ENCODE results near the gene FAM124A. TPM values are rescaled to one million over a fixed set of nuclear protein-coding genes. Genes with fewer than 3 reads are reported as not detected.

The FAM124A gene
- total RNA-seq, 2 experiments from 2014 or later: not detected

- ATAC-seq: peak; percentile 3
Observed at GRCh38 chr13:51222686-51223559, 725 bp downstream of the FAM124A start.

GRCh38 chr13:51223560-51224270 is 1.5 kb downstream of the FAM124A start:
- H3K36me3 Mint-ChIP-seq (ENCODE audit: low read depth): no peaks in the 10 kb centered on the region

More at GRCh38 chr13:51222686-51223559, 725 bp downstream of the FAM124A start:
- no peak for DNase-seq
- H3K4me3 Mint-ChIP-seq: peak overlapping the region; percentile 38
- H3K4me1 Mint-ChIP-seq (ENCODE audit: low read depth): peaks cover 4% of the 10 kb centered on the region
- CTCF ChIA-PET: interaction anchor here (0.9 to 2.4 kb wide), 4 partner anchors 9 to 575 kb away, joined by 3 to 8 read pairs (median 3); no protein-coding TSS in a partner anchor
- POLR2A ChIA-PET: no interaction called here
- H3K9me3 Mint-ChIP-seq (ENCODE audit: insufficient read depth): no peaks in the 10 kb centered on the region
- H3K27me3 Mint-ChIP-seq (ENCODE audit: low read depth): peaks cover 56% of the 10 kb centered on the region
- H3K36me3 Mint-ChIP-seq (ENCODE audit: low read depth): no peaks in the 10 kb centered on the region
- H3K27ac Mint-ChIP-seq: no peak overlapping the region

GRCh38 chr13:51225029-51225428 is 2.8 kb downstream of the FAM124A start:
- ChIA-PET POLR2A (interaction anchor here (0.9 to 1.0 kb wide), 2 partner anchors 8 to 22 kb away, joined by 3 read pairs; no protein-coding TSS in a partner anchor), CTCF (interaction anchor here (1.2 to 2.4 kb wide), 4 partner anchors 11 to 99 kb away, joined by 3 to 8 read pairs (median 4); no protein-coding TSS in a partner anchor)
- H3K27ac Mint-ChIP-seq: no peak overlapping the region
- DNase-seq (no peak), ATAC-seq (no peak)
- peaks cover 4% of the 10 kb centered on the region for H3K4me1 Mint-ChIP-seq (ENCODE audit: low read depth)
- H3K4me3 Mint-ChIP-seq: no peak overlapping the region
- H3K36me3 Mint-ChIP-seq (ENCODE audit: low read depth): no peaks in the 10 kb centered on the region
- peaks cover 57% of the 10 kb centered on the region for H3K27me3 Mint-ChIP-seq (ENCODE audit: low read depth)
- no peaks in the 10 kb centered on the region for H3K9me3 Mint-ChIP-seq (ENCODE audit: insufficient read depth)

More at GRCh38 chr13:51223560-51224270, 1.5 kb downstream of the FAM124A start:
- Mint-ChIP-seq H3K4me1 (ENCODE audit: low read depth) (peaks cover 4% of the 10 kb centered on the region), H3K9me3 (ENCODE audit: insufficient read depth) (no peaks in the 10 kb centered on the region), H3K27me3 (ENCODE audit: low read depth) (peaks cover 56% of the 10 kb centered on the region), H3K27ac (no peak overlapping the region), H3K4me3 (peak overlapping the region; percentile 38)
- CTCF ChIA-PET: interaction anchor here (0.9 to 2.4 kb wide), 5 partner anchors 10 to 574 kb away, joined by 3 to 8 read pairs (median 3); no protein-coding TSS in a partner anchor
- ATAC-seq (no peak), DNase-seq (no peak)
- POLR2A ChIA-PET: no interaction called here

- Mint-ChIP-seq H3K27me3 (ENCODE audit: low read depth) (peaks cover 58% of the 10 kb centered on the region), H3K4me1 (ENCODE audit: low read depth) (peaks cover 2% of the 10 kb centered on the region), H3K4me3 (no peak overlapping the region), H3K9me3 (ENCODE audit: insufficient read depth) (no peaks in the 10 kb centered on the region), H3K27ac (no peak overlapping the region), H3K36me3 (ENCODE audit: low read depth) (no peaks in the 10 kb centered on the region)
- ChIA-PET CTCF (interaction anchor here (1.0 to 1.7 kb wide), 3 partner anchors 11 to 570 kb away, joined by 3 to 6 read pairs (median 4); no protein-coding TSS in a partner anchor), POLR2A (no interaction called here)
- DNase-seq (no peak), ATAC-seq (no peak)
Observed at GRCh38 chr13:51227404-51227803, 5.2 kb downstream of the FAM124A start.

- H3K27ac Mint-ChIP-seq: no peak overlapping the region
- CTCF ChIA-PET: interaction anchor here (1.7 kb wide), 1 partner anchor 57 kb away, joined by 6 read pairs; no protein-coding TSS in a partner anchor
Observed at GRCh38 chr13:51229101-51229719, 7.0 kb downstream of the FAM124A start.

GRCh38 chr13:51229731-51230130 is 7.5 kb downstream of the FAM124A start:
- H3K27ac Mint-ChIP-seq: no peak overlapping the region
- DNase-seq: no peak
- no peaks in the 10 kb centered on the region for H3K9me3 Mint-ChIP-seq (ENCODE audit: insufficient read depth)
- POLR2A ChIA-PET: no interaction called here
- H3K36me3 Mint-ChIP-seq (ENCODE audit: low read depth): no peaks in the 10 kb centered on the region
- H3K27me3 Mint-ChIP-seq (ENCODE audit: low read depth): peaks cover 46% of the 10 kb centered on the region
- CTCF ChIA-PET: interaction anchor here (2.3 kb wide), 1 partner anchor 56 kb away, joined by 9 read pairs; no protein-coding TSS in a partner anchor
- H3K4me3 Mint-ChIP-seq: no peak overlapping the region
- no peak for ATAC-seq
- H3K4me1 Mint-ChIP-seq (ENCODE audit: low read depth): no peaks in the 10 kb centered on the region

More at GRCh38 chr13:51229101-51229719, 7.0 kb downstream of the FAM124A start:
- DNase-seq (no peak), ATAC-seq (no peak)
- POLR2A ChIA-PET: no interaction called here
- Mint-ChIP-seq H3K9me3 (ENCODE audit: insufficient read depth) (no peaks in the 10 kb centered on the region), H3K36me3 (ENCODE audit: low read depth) (no peaks in the 10 kb centered on the region), H3K4me1 (ENCODE audit: low read depth) (no peaks in the 10 kb centered on the region), H3K27me3 (ENCODE audit: low read depth) (peaks cover 49% of the 10 kb centered on the region), H3K4me3 (no peak overlapping the region)

GRCh38 chr13:51230477-51231105 is 8.4 kb downstream of the FAM124A start:
- ChIA-PET CTCF (interaction anchor here (1.7 to 2.3 kb wide), 2 partner anchors 56 to 105 kb away, joined by 3 to 9 read pairs; no protein-coding TSS in a partner anchor), POLR2A (no interaction called here)
- Mint-ChIP-seq H3K27me3 (ENCODE audit: low read depth) (peaks cover 41% of the 10 kb centered on the region), H3K27ac (no peak overlapping the region), H3K4me3 (no peak overlapping the region), H3K9me3 (ENCODE audit: insufficient read depth) (no peaks in the 10 kb centered on the region), H3K36me3 (ENCODE audit: low read depth) (no peaks in the 10 kb centered on the region), H3K4me1 (ENCODE audit: low read depth) (no peaks in the 10 kb centered on the region)
- ATAC-seq (no peak), DNase-seq (no peak)

GRCh38 chr13:51231456-51231855 is 9.3 kb downstream of the FAM124A start:
- ChIA-PET CTCF (interaction anchor here (1.7 to 2.3 kb wide), 2 partner anchors 55 to 106 kb away, joined by 3 to 9 read pairs; no protein-coding TSS in a partner anchor), POLR2A (no interaction called here)
- H3K4me1 Mint-ChIP-seq (ENCODE audit: low read depth): no peaks in the 10 kb centered on the region
- no peaks in the 10 kb centered on the region for H3K36me3 Mint-ChIP-seq (ENCODE audit: low read depth)
- peaks cover 42% of the 10 kb centered on the region for H3K27me3 Mint-ChIP-seq (ENCODE audit: low read depth)
- DNase-seq: no peak
- no peak overlapping the region for H3K27ac Mint-ChIP-seq
- H3K4me3 Mint-ChIP-seq: no peak overlapping the region
- H3K9me3 Mint-ChIP-seq (ENCODE audit: insufficient read depth): no peaks in the 10 kb centered on the region
- ATAC-seq: no peak

- Mint-ChIP-seq H3K36me3 (ENCODE audit: low read depth) (no peaks in the 10 kb centered on the region), H3K27ac (no peak overlapping the region), H3K27me3 (ENCODE audit: low read depth) (peaks cover 39% of the 10 kb centered on the region), H3K4me1 (ENCODE audit: low read depth) (no peaks in the 10 kb centered on the region), H3K9me3 (ENCODE audit: insufficient read depth) (no peaks in the 10 kb centered on the region), H3K4me3 (no peak overlapping the region)
- ATAC-seq (no peak), DNase-seq (no peak)
- POLR2A ChIA-PET: no interaction called here
- CTCF ChIA-PET: interaction anchor here (1.0 to 2.3 kb wide), 2 partner anchors 54 to 107 kb away, joined by 4 to 9 read pairs; no protein-coding TSS in a partner anchor
Observed at GRCh38 chr13:51232328-51232727, 10.1 kb downstream of the FAM124A start.

- DNase-seq (no peak), ATAC-seq (no peak)
- H3K27me3 Mint-ChIP-seq (ENCODE audit: low read depth): peaks cover 36% of the 10 kb centered on the region
- no peaks in the 10 kb centered on the region for H3K9me3 Mint-ChIP-seq (ENCODE audit: insufficient read depth)
- POLR2A ChIA-PET: interaction anchor here (0.9 kb wide), 1 partner anchor 8 kb away, joined by 3 read pairs; no protein-coding TSS in a partner anchor
- no peaks in the 10 kb centered on the region for H3K4me1 Mint-ChIP-seq (ENCODE audit: low read depth)
- no peak overlapping the region for H3K27ac Mint-ChIP-seq
- CTCF ChIA-PET: interaction anchor here (1.0 kb wide), 1 partner anchor 108 kb away, joined by 4 read pairs; no protein-coding TSS in a partner anchor
- H3K4me3 Mint-ChIP-seq: no peak overlapping the region
- H3K36me3 Mint-ChIP-seq (ENCODE audit: low read depth): no peaks in the 10 kb centered on the region
Observed at GRCh38 chr13:51233117-51233826, 11.1 kb downstream of the FAM124A start.
